Fibroblast of pulmonary artery (primary cell): ENCODE results near the gene CDCA8.

Experiments used
- DNase-seq: peaks from one replicate; pipeline ENCODE4 v3.0.0-alpha.2; 2010; ENCODE audit warnings: low read depth
- H3K4me3 ChIP-seq: replicated peaks from 2 replicates; pipeline ENCODE4 v1.5.1; 2011; ENCODE audit warnings: low read depth, mild to moderate bottlenecking, control low read depth, low read length, moderate library complexity
- CTCF ChIP-seq: IDR thresholded peaks from 2 replicates; pipeline ENCODE4 v1.5.1; 2011; ENCODE audit warnings: mild to moderate bottlenecking, control low read depth, low read length, inconsistent platforms; ENCODE audit errors: missing control alignments

Gene CDCA8

GRCh38 chr1:37697737-37698136 is 5.4 kb downstream of the CDCA8 start:
- DNase-seq: no peak
- no peak for TF ChIP-seq CTCF
- H3K4me3 ChIP-seq: no peak overlapping the region

- H3K4me3 ChIP-seq: no peak overlapping the region
- DNase-seq: no peak
- no peak for TF ChIP-seq CTCF
Measured at GRCh38 chr1:37699147-37699546, 6.8 kb downstream of the CDCA8 start.

- no peak for TF ChIP-seq CTCF
- no peak overlapping the region for H3K4me3 ChIP-seq
Measured at GRCh38 chr1:37701051-37701450, 8.7 kb downstream of the CDCA8 start.

GRCh38 chr1:37703061-37703460 is 10.7 kb downstream of the CDCA8 start:
- no peak for DNase-seq
- no peak for TF ChIP-seq CTCF
- H3K4me3 ChIP-seq: no peak overlapping the region

More at GRCh38 chr1:37701051-37701450, 8.7 kb downstream of the CDCA8 start:
- no peak for DNase-seq

- no peak for DNase-seq
Measured at GRCh38 chr1:37704966-37705365, 12.7 kb downstream of the CDCA8 start.

GRCh38 chr1:37705399-37705798 is 13.1 kb downstream of the CDCA8 start:
- H3K4me3 ChIP-seq: no peak overlapping the region
- no peak for DNase-seq
- TF ChIP-seq CTCF: no peak

More at GRCh38 chr1:37704966-37705365, 12.7 kb downstream of the CDCA8 start:
- no peak overlapping the region for H3K4me3 ChIP-seq
- TF ChIP-seq CTCF: no peak

GRCh38 chr1:37708471-37708870 is 16.2 kb downstream of the CDCA8 start:
- no peak for TF ChIP-seq CTCF
- DNase-seq: no peak

More at GRCh38 chr1:37708471-37708870, 16.2 kb downstream of the CDCA8 start:
- no peak overlapping the region for H3K4me3 ChIP-seq
